ENCODE measurements around the gene CHIA.

Gene CHIA

DNA sequence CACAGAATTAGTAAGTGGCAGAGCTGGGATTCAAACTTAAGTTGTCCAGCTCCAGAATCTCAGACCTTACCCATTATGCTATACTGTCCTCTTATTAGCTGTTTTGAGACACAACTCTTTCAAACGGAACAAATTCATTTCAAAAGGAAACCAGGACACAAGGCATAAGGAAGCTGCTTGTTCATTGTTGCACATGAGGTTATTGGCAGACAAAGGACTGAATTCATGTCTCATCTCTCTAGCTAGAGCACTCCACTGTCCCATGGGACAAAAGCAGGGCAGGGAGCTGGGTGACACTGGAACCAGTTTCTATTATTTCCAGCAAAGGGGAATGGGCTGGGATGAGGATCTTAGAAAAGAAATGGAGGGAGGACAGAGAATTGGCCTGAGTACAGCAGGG lies 36.8 kb upstream of the CHIA start:
- H3K36me3 ChIP-seq (replicated peaks; ENCODE audit: insufficient read depth, low read length), result no peaks in the 10 kb centered on the region
- H3K79me2 ChIP-seq (ENCODE audit: low read length), result no peaks in the 10 kb centered on the region
- H3K4me1 ChIP-seq (ENCODE audit: low read length), result no peaks in the 10 kb centered on the region
- no peak overlapping the region for H3K4me2 ChIP-seq (ENCODE audit: low read depth, low read length)
- no peaks in the 10 kb centered on the region for H3K27me3 ChIP-seq (replicated peaks; ENCODE audit: insufficient read depth, low read length)
- no peak overlapping the region for H3K27ac ChIP-seq (ENCODE audit: low read length)
- no peak overlapping the region for H2AFZ ChIP-seq (ENCODE audit: low read length)
- no peaks in the 10 kb centered on the region for H4K20me1 ChIP-seq (ENCODE audit: insufficient read depth, low read length)
- no peaks in the 10 kb centered on the region for H3K9me2 ChIP-seq (replicated peaks; ENCODE audit: insufficient read depth, low read length)
- DNase-seq, result no peak
- H3K9me3 ChIP-seq (replicated peaks; ENCODE audit: insufficient read depth, low read length), result no peaks in the 10 kb centered on the region
- TF ChIP-seq EZH2phosphoT487 (IDR thresholded peaks at IDR 0.05; ENCODE audit: low read length) (no peak), EZH2 (optimal IDR thresholded peaks at IDR 0.05; ENCODE audit: low read depth, low read length) (no peak)
- TF ChIP-seq, protein P1, sequence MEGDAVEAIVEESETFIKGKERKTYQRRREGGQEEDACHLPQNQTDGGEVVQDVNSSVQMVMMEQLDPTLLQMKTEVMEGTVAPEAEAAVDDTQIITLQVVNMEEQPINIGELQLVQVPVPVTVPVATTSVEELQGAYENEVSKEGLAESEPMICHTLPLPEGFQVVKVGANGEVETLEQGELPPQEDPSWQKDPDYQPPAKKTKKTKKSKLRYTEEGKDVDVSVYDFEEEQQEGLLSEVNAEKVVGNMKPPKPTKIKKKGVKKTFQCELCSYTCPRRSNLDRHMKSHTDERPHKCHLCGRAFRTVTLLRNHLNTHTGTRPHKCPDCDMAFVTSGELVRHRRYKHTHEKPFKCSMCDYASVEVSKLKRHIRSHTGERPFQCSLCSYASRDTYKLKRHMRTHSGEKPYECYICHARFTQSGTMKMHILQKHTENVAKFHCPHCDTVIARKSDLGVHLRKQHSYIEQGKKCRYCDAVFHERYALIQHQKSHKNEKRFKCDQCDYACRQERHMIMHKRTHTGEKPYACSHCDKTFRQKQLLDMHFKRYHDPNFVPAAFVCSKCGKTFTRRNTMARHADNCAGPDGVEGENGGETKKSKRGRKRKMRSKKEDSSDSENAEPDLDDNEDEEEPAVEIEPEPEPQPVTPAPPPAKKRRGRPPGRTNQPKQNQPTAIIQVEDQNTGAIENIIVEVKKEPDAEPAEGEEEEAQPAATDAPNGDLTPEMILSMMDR (IDR thresholded peaks at IDR 0.05; ENCODE audit: low read length), result no peak
- no peak overlapping the region for H3K4me3 ChIP-seq (ENCODE audit: low read length)
- H3K9ac ChIP-seq (ENCODE audit: low read length), result no peak overlapping the region
- no peaks in the 10 kb centered on the region for H3F3A ChIP-seq (ENCODE audit: insufficient read depth, low read length)

DNA sequence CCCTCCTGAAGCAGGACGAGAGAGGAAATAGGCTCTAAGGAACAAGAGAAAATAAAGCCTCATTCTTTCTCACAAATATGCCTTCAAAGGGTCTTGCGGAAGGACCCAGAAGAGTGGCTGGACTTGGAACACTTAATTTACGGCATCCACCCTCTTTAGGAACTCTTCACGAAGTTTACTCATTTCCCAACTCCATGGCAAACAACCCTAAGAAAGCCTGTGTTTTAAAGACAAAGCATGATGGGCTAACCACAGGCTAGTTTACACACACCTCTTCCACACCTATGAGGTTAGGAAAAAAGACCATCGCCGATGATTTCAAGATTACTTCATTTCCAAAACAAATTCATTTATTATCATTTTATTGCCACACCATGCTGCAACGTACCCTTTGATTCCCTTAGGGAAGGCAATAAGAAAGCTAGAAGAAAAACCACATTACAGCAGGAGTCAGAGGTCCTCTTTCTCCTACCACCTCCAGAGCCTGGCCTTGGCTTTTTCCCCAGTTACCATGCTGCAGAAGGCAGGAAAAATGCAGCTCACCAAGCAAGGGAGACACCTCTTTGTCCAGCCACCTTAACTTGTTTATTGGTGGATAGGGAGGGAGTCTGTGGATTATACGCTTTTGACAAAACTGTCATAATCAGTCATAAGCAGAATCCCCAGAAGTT lies 33.5 kb upstream of the CHIA start:
- no peaks in the 10 kb centered on the region for H3F3A ChIP-seq (ENCODE audit: insufficient read depth, low read length)
- TF ChIP-seq EZH2phosphoT487 (IDR thresholded peaks at IDR 0.05; ENCODE audit: low read length), result no peak
- no peak for TF ChIP-seq EZH2 (optimal IDR thresholded peaks at IDR 0.05; ENCODE audit: low read depth, low read length)
- TF ChIP-seq, protein P1 (IDR thresholded peaks at IDR 0.05; ENCODE audit: low read length), result no peak
- H3K9me3 ChIP-seq (replicated peaks; ENCODE audit: insufficient read depth, low read length), result no peaks in the 10 kb centered on the region

DNA sequence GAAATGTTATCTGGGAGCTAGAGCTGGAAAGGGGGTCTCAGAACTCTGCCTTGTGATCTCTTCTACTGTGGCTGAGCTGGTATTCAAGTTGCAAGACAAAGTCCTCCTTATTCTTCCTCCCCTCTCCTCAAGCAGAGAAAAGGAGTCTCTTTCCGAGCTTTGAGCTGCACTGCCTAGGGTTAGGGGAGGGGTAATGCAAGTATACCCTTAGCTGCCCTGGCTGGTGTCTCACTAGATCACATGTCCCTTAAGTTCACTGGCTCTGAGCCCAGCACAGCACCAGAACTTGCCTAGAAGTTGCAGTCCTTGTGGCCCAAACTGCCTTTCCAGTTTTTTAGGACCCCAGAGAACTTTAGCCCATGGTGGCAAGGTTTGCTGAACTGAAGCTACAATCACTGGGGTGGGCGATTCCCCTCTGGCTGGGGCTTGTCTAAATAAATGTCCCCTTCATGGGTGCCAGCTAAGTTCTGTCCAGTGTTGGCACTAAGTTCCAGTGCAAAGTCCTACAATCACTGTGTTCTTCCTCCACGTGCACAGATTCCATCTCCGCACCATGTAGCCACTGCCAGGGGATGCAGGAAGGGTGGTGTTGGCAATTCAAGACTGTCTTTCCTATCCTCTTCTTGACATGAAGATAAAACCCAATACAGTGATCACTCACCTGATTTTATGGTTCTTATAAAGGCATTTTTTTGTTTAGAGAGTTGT lies 22.7 kb upstream of the CHIA start:
- TF ChIP-seq EZH2 (optimal IDR thresholded peaks at IDR 0.05; ENCODE audit: low read depth, low read length), result no peak
- no peak for TF ChIP-seq EZH2phosphoT487 (IDR thresholded peaks at IDR 0.05; ENCODE audit: low read length)
- TF ChIP-seq, protein P1 (IDR thresholded peaks at IDR 0.05; ENCODE audit: low read length), result no peak

More for the DNA sequence above, 33.5 kb upstream of the CHIA start:
- Histone ChIP-seq H3K4me3 (ENCODE audit: low read length) (no peak overlapping the region), H3K79me2 (ENCODE audit: low read length) (no peaks in the 10 kb centered on the region), H2AFZ (ENCODE audit: low read length) (no peak overlapping the region), H3K27me3 (replicated peaks; ENCODE audit: insufficient read depth, low read length) (no peaks in the 10 kb centered on the region), H3K36me3 (replicated peaks; ENCODE audit: insufficient read depth, low read length) (no peaks in the 10 kb centered on the region), H3K9ac (ENCODE audit: low read length) (no peak overlapping the region), H4K20me1 (ENCODE audit: insufficient read depth, low read length) (no peaks in the 10 kb centered on the region), H3K4me2 (ENCODE audit: low read depth, low read length) (no peak overlapping the region), H3K9me2 (replicated peaks; ENCODE audit: insufficient read depth, low read length) (no peaks in the 10 kb centered on the region), H3K27ac (ENCODE audit: low read length) (no peak overlapping the region), H3K4me1 (ENCODE audit: low read length) (no peaks in the 10 kb centered on the region)
- DNase-seq, result no peak

More for the DNA sequence above, 22.7 kb upstream of the CHIA start:
- Histone ChIP-seq H3K36me3 (replicated peaks; ENCODE audit: insufficient read depth, low read length) (no peaks in the 10 kb centered on the region), H3K27ac (ENCODE audit: low read length) (no peak overlapping the region), H3K4me3 (ENCODE audit: low read length) (no peak overlapping the region), H2AFZ (ENCODE audit: low read length) (no peak overlapping the region), H3F3A (ENCODE audit: insufficient read depth, low read length) (no peaks in the 10 kb centered on the region), H3K9ac (ENCODE audit: low read length) (no peak overlapping the region), H3K9me3 (replicated peaks; ENCODE audit: insufficient read depth, low read length) (no peaks in the 10 kb centered on the region), H3K27me3 (replicated peaks; ENCODE audit: insufficient read depth, low read length) (no peaks in the 10 kb centered on the region), H4K20me1 (ENCODE audit: insufficient read depth, low read length) (no peaks in the 10 kb centered on the region), H3K4me2 (ENCODE audit: low read depth, low read length) (no peak overlapping the region), H3K79me2 (ENCODE audit: low read length) (no peaks in the 10 kb centered on the region), H3K9me2 (replicated peaks; ENCODE audit: insufficient read depth, low read length) (no peaks in the 10 kb centered on the region), H3K4me1 (ENCODE audit: low read length) (no peaks in the 10 kb centered on the region)
- DNase-seq, result no peak
